ENCODE data around the gene SCGB1D4.
"Not testable (repeated sequence)": the region's sequence is repeated elsewhere in the genome, so short reads cannot be mapped to it uniquely, and the experiment has no call there.

The SCGB1D4 gene

DNA sequence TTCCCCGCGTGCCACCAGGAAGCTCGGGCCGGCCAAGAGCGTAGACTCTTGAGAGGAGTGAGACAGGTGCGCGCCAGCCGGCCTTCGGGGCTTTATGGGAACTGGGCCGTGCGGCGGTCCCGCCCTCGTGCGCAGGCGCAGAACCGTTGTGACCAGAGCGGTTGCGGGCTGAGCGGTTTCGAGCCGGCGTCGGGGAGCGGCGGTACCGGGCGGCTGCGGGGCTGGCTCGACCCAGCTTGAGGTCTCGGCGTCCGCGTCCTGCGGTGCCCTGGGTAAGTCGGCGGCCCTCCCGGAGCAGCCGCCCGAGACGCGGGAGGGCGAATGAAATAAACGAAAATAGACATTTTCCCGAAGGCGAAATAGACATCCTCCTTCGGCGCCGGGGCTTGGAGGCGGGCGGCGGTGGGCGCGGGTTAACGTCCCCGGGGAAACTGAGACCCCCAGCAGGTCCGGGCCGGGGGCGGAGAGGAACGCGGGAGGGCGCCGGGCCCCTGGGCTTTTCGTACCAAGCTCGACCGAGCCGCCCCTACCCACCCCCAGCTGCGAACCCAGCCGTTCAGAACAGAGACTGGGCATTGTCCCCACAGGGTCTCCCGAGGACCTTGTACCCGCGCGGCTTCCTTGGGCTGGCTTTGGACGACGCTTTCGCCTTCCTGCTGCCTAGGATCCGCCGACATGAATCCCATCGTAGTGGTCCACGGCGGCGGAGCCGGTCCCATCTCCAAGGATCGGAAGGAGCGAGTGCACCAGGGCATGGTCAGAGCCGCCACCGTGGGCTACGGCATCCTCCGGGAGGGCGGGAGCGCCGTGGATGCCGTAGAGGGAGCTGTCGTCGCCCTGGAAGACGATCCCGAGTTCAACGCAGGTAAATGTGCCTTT is 38.7 kb upstream of the SCGB1D4 start, which contains the start of gene ASRGL1:
Gene ASRGL1 (plus strand): TSS at position 146 of the 879 bp plus-strand sequence. CDS start 530 bp downstream, at position 676.
- TF ChIP-seq, protein P1, sequence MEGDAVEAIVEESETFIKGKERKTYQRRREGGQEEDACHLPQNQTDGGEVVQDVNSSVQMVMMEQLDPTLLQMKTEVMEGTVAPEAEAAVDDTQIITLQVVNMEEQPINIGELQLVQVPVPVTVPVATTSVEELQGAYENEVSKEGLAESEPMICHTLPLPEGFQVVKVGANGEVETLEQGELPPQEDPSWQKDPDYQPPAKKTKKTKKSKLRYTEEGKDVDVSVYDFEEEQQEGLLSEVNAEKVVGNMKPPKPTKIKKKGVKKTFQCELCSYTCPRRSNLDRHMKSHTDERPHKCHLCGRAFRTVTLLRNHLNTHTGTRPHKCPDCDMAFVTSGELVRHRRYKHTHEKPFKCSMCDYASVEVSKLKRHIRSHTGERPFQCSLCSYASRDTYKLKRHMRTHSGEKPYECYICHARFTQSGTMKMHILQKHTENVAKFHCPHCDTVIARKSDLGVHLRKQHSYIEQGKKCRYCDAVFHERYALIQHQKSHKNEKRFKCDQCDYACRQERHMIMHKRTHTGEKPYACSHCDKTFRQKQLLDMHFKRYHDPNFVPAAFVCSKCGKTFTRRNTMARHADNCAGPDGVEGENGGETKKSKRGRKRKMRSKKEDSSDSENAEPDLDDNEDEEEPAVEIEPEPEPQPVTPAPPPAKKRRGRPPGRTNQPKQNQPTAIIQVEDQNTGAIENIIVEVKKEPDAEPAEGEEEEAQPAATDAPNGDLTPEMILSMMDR (IDR thresholded peaks at IDR 0.05; ENCODE audit: borderline replicate concordance, extremely low read depth, low read length, poor library complexity, severe bottlenecking): no peak
- no peak for TF ChIP-seq EZH2 (IDR thresholded peaks at IDR 0.05; ENCODE audit: borderline replicate concordance, low read depth, low read length, severe bottlenecking)

DNA sequence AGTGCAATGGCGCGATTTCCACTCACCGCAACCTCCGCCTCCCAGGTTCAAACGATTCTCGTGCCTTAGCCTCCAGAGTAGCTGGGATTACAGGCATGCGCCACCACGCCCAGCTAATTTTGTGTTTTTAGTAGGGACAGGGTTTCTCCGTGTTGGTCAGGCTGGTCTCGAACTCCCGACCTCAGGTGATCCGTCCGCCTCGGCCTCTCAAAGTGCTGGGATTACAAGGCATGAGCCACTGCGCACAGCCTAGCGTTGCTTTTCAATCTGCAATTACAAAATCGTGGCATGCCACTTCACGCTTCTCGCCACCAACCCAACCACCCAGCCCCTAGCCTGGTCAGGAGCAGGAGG is 38.1 kb upstream of the SCGB1D4 start:
- not testable (repeated sequence) for H3K9ac ChIP-seq (ENCODE audit: low read depth, low read length); H2AFZ ChIP-seq (ENCODE audit: low read depth, low read length); H3K4me3 ChIP-seq (ENCODE audit: low read depth in 1 of 2, low read length in 2 of 2); H3K36me3 ChIP-seq (ENCODE audit: insufficient read depth, low read length); H3K4me1 ChIP-seq (ENCODE audit: insufficient read depth, low read length); H3K27ac ChIP-seq (ENCODE audit: low read length); H3K79me2 ChIP-seq (ENCODE audit: insufficient read depth, low read length); H4K20me1 ChIP-seq (ENCODE audit: insufficient read depth, low read length); H3K9me3 ChIP-seq (ENCODE audit: insufficient read depth, low read length, severe bottlenecking); H3K4me2 ChIP-seq (ENCODE audit: insufficient read depth, low read length); DNase-seq; ATAC-seq (ENCODE audit: insufficient read depth, low read depth); H3K27me3 ChIP-seq (ENCODE audit: insufficient read depth, low read length, poor library complexity)

More for the DNA sequence above, 38.7 kb upstream of the SCGB1D4 start, which contains the start of gene ASRGL1:
- H3K79me2 ChIP-seq (ENCODE audit: insufficient read depth, low read length): no peaks in the 10 kb centered on the region
- H3K4me2 ChIP-seq (ENCODE audit: insufficient read depth, low read length): no peak within 1 kb of the TSS
- no peak within 1 kb of the TSS for H3K27ac ChIP-seq (ENCODE audit: low read length)
- ATAC-seq (ENCODE audit: insufficient read depth, low read depth): no peak
- DNase-seq: no peak
- H2AFZ ChIP-seq (ENCODE audit: low read depth, low read length): no peak within 1 kb of the TSS
- no peaks in the 10 kb centered on the region for H4K20me1 ChIP-seq (ENCODE audit: insufficient read depth, low read length)
- H3K27me3 ChIP-seq (ENCODE audit: insufficient read depth, low read length, poor library complexity): no peaks in the 10 kb centered on the region
- H3K4me1 ChIP-seq (ENCODE audit: insufficient read depth, low read length): no peaks in the 10 kb centered on the region
- no peak within 1 kb of the TSS for H3K9ac ChIP-seq (ENCODE audit: low read depth, low read length)
- H3K36me3 ChIP-seq (ENCODE audit: insufficient read depth, low read length): no peaks in the 10 kb centered on the region
- H3K9me3 ChIP-seq (ENCODE audit: insufficient read depth, low read length, severe bottlenecking): no peaks in the 10 kb centered on the region
- H3K4me3 ChIP-seq (ENCODE audit: low read depth in 1 of 2, low read length in 2 of 2): no peak within 1 kb of the TSS

GRCh38 chr11:62333768-62334167 is 34.9 kb upstream of the SCGB1D4 start:
- no peak for TF ChIP-seq EZH2 (IDR thresholded peaks at IDR 0.05; ENCODE audit: borderline replicate concordance, low read depth, low read length, severe bottlenecking)
- TF ChIP-seq, protein P1 (IDR thresholded peaks at IDR 0.05; ENCODE audit: borderline replicate concordance, extremely low read depth, low read length, poor library complexity, severe bottlenecking): no peak
- H3K9me3 ChIP-seq (ENCODE audit: insufficient read depth, low read length, severe bottlenecking): no peaks in the 10 kb centered on the region
- H3K9ac ChIP-seq (ENCODE audit: low read depth, low read length): no peak overlapping the region
- DNase-seq (no peak), ATAC-seq (ENCODE audit: insufficient read depth, low read depth) (no peak)
- H3K4me3 ChIP-seq (ENCODE audit: low read depth in 1 of 2, low read length in 2 of 2): no peak overlapping the region
- H3K4me1 ChIP-seq (ENCODE audit: insufficient read depth, low read length): no peaks in the 10 kb centered on the region
- no peak overlapping the region for H2AFZ ChIP-seq (ENCODE audit: low read depth, low read length)
- H3K27me3 ChIP-seq (ENCODE audit: insufficient read depth, low read length, poor library complexity): no peaks in the 10 kb centered on the region
- H3K27ac ChIP-seq (ENCODE audit: low read length): no peak overlapping the region
- H4K20me1 ChIP-seq (ENCODE audit: insufficient read depth, low read length): no peaks in the 10 kb centered on the region
- H3K36me3 ChIP-seq (ENCODE audit: insufficient read depth, low read length): no peaks in the 10 kb centered on the region
- H3K79me2 ChIP-seq (ENCODE audit: insufficient read depth, low read length): no peaks in the 10 kb centered on the region
- H3K4me2 ChIP-seq (ENCODE audit: insufficient read depth, low read length): no peak overlapping the region

- H3K4me1 ChIP-seq (ENCODE audit: insufficient read depth, low read length); H3K4me3 ChIP-seq (ENCODE audit: low read depth in 1 of 2, low read length in 2 of 2); H2AFZ ChIP-seq (ENCODE audit: low read depth, low read length); H3K27ac ChIP-seq (ENCODE audit: low read length); DNase-seq; H3K9me3 ChIP-seq (ENCODE audit: insufficient read depth, low read length, severe bottlenecking); H4K20me1 ChIP-seq (ENCODE audit: insufficient read depth, low read length); H3K9ac ChIP-seq (ENCODE audit: low read depth, low read length); H3K79me2 ChIP-seq (ENCODE audit: insufficient read depth, low read length); H3K36me3 ChIP-seq (ENCODE audit: insufficient read depth, low read length); H3K27me3 ChIP-seq (ENCODE audit: insufficient read depth, low read length, poor library complexity); ATAC-seq (ENCODE audit: insufficient read depth, low read depth); H3K4me2 ChIP-seq (ENCODE audit: insufficient read depth, low read length): not testable (repeated sequence)
These were observed 32.4 kb upstream of the SCGB1D4 start for GRCh38 chr11:62331264-62331663.

- ATAC-seq (ENCODE audit: insufficient read depth, low read depth); H3K9me3 ChIP-seq (ENCODE audit: insufficient read depth, low read length, severe bottlenecking); H3K79me2 ChIP-seq (ENCODE audit: insufficient read depth, low read length); H2AFZ ChIP-seq (ENCODE audit: low read depth, low read length); H3K9ac ChIP-seq (ENCODE audit: low read depth, low read length); H3K27ac ChIP-seq (ENCODE audit: low read length); H3K36me3 ChIP-seq (ENCODE audit: insufficient read depth, low read length); DNase-seq; H3K4me1 ChIP-seq (ENCODE audit: insufficient read depth, low read length); H3K27me3 ChIP-seq (ENCODE audit: insufficient read depth, low read length, poor library complexity); H3K4me3 ChIP-seq (ENCODE audit: low read depth in 1 of 2, low read length in 2 of 2); H3K4me2 ChIP-seq (ENCODE audit: insufficient read depth, low read length); H4K20me1 ChIP-seq (ENCODE audit: insufficient read depth, low read length): not testable (repeated sequence)
These were observed 28.7 kb upstream of the SCGB1D4 start for GRCh38 chr11:62327541-62327940.

GRCh38 chr11:62326719-62327118 is 27.8 kb upstream of the SCGB1D4 start:
- H4K20me1 ChIP-seq (ENCODE audit: insufficient read depth, low read length); H3K4me3 ChIP-seq (ENCODE audit: low read depth in 1 of 2, low read length in 2 of 2); H3K79me2 ChIP-seq (ENCODE audit: insufficient read depth, low read length); H3K27me3 ChIP-seq (ENCODE audit: insufficient read depth, low read length, poor library complexity); H3K27ac ChIP-seq (ENCODE audit: low read length); H3K36me3 ChIP-seq (ENCODE audit: insufficient read depth, low read length); H3K9me3 ChIP-seq (ENCODE audit: insufficient read depth, low read length, severe bottlenecking); H3K4me1 ChIP-seq (ENCODE audit: insufficient read depth, low read length); ATAC-seq (ENCODE audit: insufficient read depth, low read depth); DNase-seq; H3K9ac ChIP-seq (ENCODE audit: low read depth, low read length); H3K4me2 ChIP-seq (ENCODE audit: insufficient read depth, low read length); H2AFZ ChIP-seq (ENCODE audit: low read depth, low read length): not testable (repeated sequence)

Data from DND-41 (cell line).